T-helper 2 cell treated with Interferon-gamma antibody and Interleukin-4, amounts not matched to agents 100 ng/mL and 5 ng/mL, for 36 hours (primary cell): ENCODE results near the gene C20orf204. TPM values are rescaled to one million over a fixed set of nuclear protein-coding genes. Genes with fewer than 3 reads are reported as not detected.

ENCODE experiments used
- intact Hi-C: fragments of 100-400 bp; cut with micrococcal nuclease; formaldehyde crosslinking; loops from one replicate; pipeline ENCODE4 v1.15.1; 2023
- total RNA-seq: library from RNA; stranded (reverse); gene quantifications from 2 replicates; pipeline ENCODE4 v1.2.3, GENCODE V29; 2022

C20orf204 gene
- total RNA-seq, 1 donor from 2014 or later = 4.9 TPM

GRCh38 chr20:64069209-64069613 is 33.2 kb downstream of the C20orf204 start:
- intact Hi-C loops = loop anchor here (10.0 kb wide), 2 partner anchors 204 to 414 kb away; partner anchors contain the start of genes ABHD16B, RTEL1, STMN3 and TPD52L2

- intact Hi-C loops = loop anchor here (10.0 kb wide), 2 partner anchors 205 to 415 kb away; partner anchors contain the start of genes ABHD16B, RTEL1, STMN3 and TPD52L2
Observed at GRCh38 chr20:64069614-64070243, 33.7 kb downstream of the C20orf204 start.

DNA sequence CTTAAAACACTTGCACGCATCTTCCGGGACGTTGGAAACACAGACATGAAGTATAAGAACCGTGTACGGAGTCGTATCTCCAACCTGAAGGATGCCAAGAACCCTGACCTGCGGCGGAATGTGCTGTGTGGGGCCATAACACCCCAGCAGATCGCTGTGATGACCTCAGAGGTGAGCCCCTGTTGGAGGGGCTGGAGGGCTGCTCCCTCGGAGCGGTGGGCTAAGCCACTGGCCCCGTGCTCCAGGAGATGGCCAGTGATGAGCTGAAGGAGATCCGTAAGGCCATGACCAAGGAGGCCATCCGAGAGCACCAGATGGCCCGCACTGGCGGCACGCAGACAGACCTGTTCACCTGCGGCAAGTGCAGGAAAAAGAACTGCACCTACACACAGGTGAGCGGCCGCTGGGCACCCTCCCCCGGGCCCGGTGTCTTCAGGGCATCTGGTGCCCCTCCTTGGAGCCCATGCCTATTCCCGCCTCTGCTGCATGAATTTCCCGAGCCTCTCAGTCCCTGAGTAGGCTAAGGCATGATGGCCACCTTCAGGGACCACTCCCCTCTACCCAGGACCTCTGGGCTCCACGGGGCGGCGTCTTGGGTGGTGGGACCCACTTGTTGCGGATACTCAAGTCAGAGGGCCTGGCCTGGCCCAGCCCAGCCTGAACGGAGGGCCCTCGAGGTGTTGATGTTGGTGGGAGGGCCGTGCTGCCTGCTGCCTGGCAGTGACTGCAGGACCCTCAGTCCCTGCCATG is 34.4 kb downstream of the C20orf204 start:
- intact Hi-C loops = no loop called here

- intact Hi-C loops = no loop called here
Observed at GRCh38 chr20:64071341-64072332, 35.7 kb downstream of the C20orf204 start.

DNA sequence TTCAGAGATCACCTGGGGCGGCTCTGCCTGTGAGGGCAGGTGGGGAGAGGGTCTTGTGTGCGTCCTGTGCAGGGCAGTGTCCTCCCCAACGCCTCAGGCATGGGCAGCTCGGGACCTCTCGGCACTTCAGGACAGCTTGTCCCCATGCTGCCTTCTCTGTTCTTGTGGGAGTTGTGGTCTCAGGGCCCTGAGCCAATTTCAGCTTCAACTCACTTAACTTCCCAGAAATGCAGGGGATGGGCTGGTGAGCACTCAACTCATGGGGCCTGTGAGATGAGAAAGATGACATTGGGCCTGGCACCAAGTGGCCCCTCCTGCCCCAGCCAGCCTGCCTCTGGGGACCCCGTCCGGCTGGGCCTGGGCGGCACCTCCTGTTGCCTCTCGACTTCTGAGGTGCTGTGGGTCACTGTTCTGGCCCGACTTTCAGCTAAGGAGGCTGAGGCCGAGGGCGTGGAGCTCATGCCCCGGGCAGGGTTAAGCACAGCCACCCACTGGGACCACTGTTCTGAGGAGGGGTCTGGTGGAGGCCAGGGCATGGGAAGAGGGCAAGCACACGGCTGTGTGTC is 36.6 kb downstream of the C20orf204 start:
- intact Hi-C loops = no loop called here

- intact Hi-C loops = no loop called here
Observed at GRCh38 chr20:64073476-64074183, 37.6 kb downstream of the C20orf204 start.

GRCh38 chr20:64074184-64074789 is 38.3 kb downstream of the C20orf204 start:
- intact Hi-C loops = no loop called here

DNA sequence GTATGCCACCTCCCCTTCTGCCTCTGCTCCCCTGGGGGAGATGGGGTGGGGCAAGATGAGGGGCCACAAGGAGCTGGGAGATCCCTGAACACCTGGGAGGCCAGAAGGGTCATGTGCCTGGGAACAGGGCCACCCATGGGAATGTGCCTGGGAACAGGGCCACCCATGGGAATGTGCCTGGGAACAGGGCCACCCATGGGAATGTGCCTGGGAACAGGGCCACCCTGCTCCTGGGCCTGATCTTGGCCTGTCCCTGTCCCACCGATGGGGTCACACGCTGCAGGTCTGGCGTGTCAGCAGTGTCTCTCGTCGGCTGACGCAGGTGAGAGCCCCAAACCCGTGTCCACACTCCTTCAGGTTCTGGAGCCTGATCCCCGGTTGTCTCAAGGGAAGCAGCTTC is 39.0 kb downstream of the C20orf204 start:
- intact Hi-C loops = loop anchor here (5.0 kb wide), 1 partner anchor 38 kb away; the partner anchor contains the start of gene C20orf204

- intact Hi-C loops = loop anchor here (5.0 kb wide), 1 partner anchor 38 kb away; the partner anchor contains the start of gene C20orf204
Observed at GRCh38 chr20:64075556-64075955, 39.6 kb downstream of the C20orf204 start.

- intact Hi-C loops = loop anchor here (5.0 kb wide), 1 partner anchor 39 kb away; the partner anchor contains the start of gene C20orf204
Observed at GRCh38 chr20:64076061-64076997, 40.3 kb downstream of the C20orf204 start.

GRCh38 chr20:64077094-64077493 is 41.1 kb downstream of the C20orf204 start:
- intact Hi-C loops = loop anchor here (1.0 to 5.0 kb wide), 2 partner anchors 11 to 40 kb away; partner anchors contain the start of gene C20orf204

DNA sequence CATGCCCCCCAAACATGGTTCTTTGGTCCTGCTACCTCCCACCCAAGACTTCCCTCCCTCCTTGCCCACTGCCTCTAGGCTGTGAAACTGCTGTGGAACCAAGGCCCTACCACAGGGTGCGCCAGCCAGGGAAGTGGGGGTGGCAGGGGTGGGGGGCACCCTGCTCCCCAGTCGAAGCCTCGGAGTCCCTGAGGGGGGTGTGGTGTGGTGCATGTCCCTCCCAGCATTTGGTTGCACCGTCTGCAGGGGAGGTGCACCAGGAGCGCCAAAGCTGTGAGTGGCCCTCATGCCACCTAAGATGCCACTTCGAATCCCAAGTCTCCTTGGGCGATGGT is 41.5 kb downstream of the C20orf204 start:
- intact Hi-C loops = loop anchor here (1.0 to 5.0 kb wide), 2 partner anchors 11 to 40 kb away; partner anchors contain the start of gene C20orf204

DNA sequence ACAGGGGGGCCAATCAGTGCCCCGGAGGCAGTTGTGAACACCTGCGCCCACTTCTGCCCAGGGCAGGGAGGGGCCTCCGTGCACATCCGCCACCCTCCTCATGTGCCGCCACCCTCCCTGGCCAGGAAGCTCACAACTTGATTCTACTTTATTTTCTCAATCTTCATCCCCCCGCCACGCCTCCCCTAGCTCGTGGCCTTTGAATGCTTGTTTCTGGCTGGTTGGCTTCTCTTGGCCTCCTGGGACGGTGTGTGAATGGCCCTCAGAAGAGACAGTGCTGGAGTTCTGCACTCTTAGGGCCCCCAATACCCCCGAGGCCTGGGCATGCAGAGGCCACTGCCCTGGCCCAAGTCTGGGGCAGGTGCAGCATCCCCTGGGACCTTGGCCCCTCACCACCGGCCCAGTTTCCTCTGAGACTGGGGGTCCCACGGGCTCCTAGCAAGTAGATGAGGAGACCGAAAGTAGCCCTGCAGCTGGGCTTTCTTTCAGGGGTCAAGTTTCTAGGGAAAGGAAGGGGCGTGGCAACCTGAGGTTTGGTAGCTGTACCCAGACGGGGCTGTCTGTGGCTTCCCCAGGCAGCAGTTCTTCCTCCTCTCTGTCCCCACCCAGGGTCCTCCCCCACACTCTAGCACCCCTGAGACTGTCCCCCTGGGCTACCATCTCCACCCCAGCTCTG is 42.0 kb downstream of the C20orf204 start:
- intact Hi-C loops = loop anchor here (1.0 to 5.0 kb wide), 2 partner anchors 12 to 41 kb away; partner anchors contain the start of gene C20orf204

DNA sequence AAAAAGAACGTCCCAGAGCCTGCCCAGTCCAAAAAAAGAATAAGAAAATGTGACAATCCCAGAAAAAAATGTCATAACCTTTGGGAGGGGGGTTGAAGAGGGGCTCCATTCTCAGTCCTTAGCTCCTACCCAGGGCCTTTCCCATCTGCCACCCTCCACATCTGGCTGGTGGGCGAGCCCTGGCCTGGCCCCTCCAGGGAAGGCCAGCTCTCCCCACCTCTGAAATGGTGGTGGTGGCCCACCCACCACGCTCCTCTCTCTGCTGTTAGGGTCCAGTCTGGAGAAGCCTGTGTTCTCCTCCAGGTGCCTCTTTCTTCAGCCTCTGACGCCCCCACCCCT is 42.9 kb downstream of the C20orf204 start:
- intact Hi-C loops = loop anchor here (1.0 to 5.0 kb wide), 2 partner anchors 16 to 42 kb away; partner anchors contain the start of genes C20orf204 and TCEA2

DNA sequence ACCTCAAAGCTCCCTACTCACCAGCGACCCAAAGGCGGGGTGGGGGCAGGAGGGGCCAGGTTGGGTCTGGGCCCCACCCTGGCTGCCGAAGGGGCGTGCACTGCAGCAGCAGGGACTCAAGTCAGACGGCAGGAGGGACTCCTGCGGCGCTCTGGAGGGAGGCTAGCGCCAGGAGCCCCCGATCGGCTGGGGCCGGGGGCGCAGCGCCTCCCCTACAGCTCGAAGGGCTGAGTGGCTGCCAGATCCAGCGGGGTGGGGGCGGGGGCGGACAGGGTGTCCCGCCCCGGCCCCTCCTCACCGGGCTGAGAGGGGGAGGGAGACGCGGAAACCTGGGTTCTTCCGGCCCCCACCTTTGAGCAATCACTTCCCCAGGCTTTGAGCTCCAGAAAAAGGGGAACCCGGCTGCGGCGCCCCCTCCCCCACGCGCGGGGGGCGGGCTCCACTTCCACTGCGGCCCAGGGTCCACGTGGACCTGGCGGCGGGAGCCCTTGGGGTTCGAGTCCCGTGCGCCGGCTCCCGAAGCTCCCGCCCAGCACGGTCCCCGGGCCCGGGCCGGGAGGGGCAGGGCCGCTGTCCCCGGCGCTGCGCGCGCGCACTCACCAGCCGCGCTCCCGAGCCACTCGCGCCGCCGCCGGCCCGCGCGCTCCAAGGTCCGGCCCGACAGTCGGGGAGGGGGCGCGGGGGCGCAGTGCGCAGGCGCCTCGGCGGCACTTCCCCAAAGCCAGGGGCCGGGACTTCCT is 43.5 kb downstream of the C20orf204 start, which contains the start of gene RGS19:
Gene RGS19, minus strand, starts transcription at position 246 of the 740 bp plus-strand sequence. CDS start 2,632 bp downstream, outside the sequence.
- intact Hi-C loops = loop anchor here (1.0 to 5.0 kb wide), 2 partner anchors 16 to 42 kb away; partner anchors contain the start of genes C20orf204 and TCEA2

DNA sequence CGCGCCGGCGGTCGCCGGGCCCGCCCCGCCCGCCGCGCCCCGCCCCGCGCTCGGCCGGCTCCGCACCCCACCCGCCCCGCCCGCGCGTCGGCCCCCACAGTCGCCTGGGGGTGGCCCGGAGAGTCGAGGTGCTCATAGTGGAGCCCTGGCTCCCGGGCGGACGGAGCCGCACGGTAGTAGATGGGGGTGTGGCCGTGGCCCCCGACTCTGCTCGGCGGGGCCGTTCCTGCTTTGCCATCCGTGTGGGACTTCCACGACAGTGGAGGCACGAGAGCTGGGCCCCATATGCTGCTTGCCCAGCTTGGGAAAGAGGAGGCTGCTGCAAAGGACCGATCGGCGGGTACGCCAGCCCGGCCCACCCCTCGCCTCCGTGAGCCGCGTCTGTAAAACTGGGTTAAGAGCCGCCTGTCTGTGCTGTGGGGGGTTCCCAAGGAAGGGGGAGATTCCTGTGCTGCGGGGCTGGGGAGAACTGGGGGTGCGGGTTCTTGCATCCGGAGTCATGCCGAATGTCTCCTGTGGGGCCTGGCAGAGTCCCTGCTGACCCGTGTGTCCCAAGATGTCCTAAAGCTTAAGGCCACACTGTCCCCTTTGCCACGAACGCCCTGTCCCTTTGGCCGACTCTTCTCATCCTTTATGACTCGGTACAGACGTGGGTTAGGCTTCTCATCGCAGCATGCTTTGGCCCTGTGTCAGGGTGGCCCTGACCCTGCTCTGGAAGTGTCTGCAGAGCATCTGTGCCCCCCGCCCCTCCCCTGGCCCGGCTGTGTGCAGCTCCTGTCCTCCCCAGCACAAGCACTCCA is 44.2 kb downstream of the C20orf204 start, which contains the start of gene OPRL1:
Gene OPRL1, plus strand, starts transcription at position 70 of the 800 bp plus-strand sequence. CDS start 12,639 bp downstream, outside the sequence.
- intact Hi-C loops = no loop called here
